ENCODE results near the gene DENND2D. TPM values are rescaled to one million over a fixed set of nuclear protein-coding genes. Genes with fewer than 3 reads are reported as not detected.
"Not testable (repeated sequence)": the region's sequence is repeated elsewhere in the genome, so short reads cannot be mapped to it uniquely, and the experiment has no call there.

Gene DENND2D
- total RNA-seq, 2 experiments from 2014 or later: 156 to 157 TPM

DNA sequence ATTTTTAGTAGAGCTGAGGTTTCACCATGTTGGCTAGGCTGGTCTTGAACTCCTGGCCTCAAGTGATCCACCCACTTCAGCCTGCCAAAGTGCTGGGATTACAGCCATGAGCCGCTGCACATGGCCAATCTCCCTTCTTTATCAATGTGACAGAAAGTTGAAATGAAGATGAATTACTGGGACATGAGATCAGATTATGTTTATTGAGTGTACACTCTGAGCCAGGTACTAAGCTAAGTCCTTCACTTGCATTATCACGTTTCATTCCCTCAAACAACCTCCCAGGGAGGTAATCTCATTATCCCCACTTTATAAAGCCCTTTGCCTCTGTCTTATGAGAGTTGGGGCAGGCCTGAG is 20.8 kb upstream of the DENND2D start:
- no peak for DNase-seq
- Mint-ChIP-seq H3K4me3 (peak overlapping the region; percentile 35), H3K27me3 (no peaks in the 10 kb centered on the region), H3K4me1 (ENCODE audit: low read depth) (peaks cover 91% of the 10 kb centered on the region), H3K27ac (peak overlapping the region; percentile 95), H3K9me3 (no peaks in the 10 kb centered on the region), H3K36me3 (no peaks in the 10 kb centered on the region)
- CTCF ChIA-PET: interaction anchor here (1.2 to 12.9 kb wide), 4 partner anchors 20 to 286 kb away, joined by 3 to 169 read pairs (median 74); partner anchors contain the start of gene DENND2D
- intact Hi-C loops (cut with micrococcal nuclease): loop anchor here (5.0 kb wide), 3 partner anchors 34 to 396 kb away; partner anchors contain the start of gene RAP1A
- POLR2A ChIA-PET: interaction anchor here (0.6 to 8.8 kb wide), 7 partner anchors 23 to 371 kb away, joined by 3 to 256 read pairs (median 3); partner anchors contain the start of gene DENND2D

DNA sequence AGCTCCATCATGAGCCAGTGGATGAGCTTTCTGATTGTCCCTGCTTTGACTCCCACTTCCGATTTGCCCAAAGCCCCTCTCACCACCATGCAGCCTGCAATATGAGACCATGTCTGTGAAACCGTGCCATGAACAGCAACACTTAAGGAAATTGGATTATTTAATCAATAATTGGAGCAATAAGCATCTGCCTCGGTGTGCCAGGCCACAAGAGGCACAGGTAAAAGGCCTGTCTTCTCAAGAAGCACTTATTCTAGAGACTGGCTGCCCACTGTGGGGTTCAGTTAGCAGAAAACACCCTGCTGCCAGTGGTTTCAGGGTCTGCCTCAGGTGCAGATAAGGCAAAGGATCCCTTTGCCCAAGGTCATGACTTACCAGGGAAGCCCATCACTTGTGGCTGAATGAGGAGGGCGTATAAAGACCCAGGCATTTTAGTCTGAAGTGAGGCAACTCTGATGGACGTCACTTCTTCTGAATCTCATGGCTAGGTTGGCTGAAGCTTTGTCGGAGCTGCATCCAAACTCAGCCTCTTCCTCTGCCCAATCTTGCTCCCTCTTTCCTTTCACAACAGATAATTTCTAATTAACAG is 19.9 kb upstream of the DENND2D start:
- ChIA-PET POLR2A (interaction anchor here (0.6 to 8.8 kb wide), 9 partner anchors 23 to 372 kb away, joined by 3 to 256 read pairs (median 3); partner anchors contain the start of genes CEPT1, DENND2D and DRAM2), CTCF (interaction anchor here (0.6 to 12.9 kb wide), 11 partner anchors 19 to 493 kb away, joined by 3 to 169 read pairs (median 4); partner anchors contain the start of gene DENND2D)
- intact Hi-C loops (cut with micrococcal nuclease): loop anchor here (5.0 kb wide), 3 partner anchors 33 to 397 kb away; partner anchors contain the start of gene RAP1A
- Mint-ChIP-seq H3K4me1 (ENCODE audit: low read depth) (peaks cover 91% of the 10 kb centered on the region), H3K4me3 (peak overlapping the region; percentile 9), H3K36me3 (no peaks in the 10 kb centered on the region), H3K27me3 (peaks cover 3% of the 10 kb centered on the region), H3K9me3 (no peaks in the 10 kb centered on the region), H3K27ac (peak overlapping the region; percentile 95)
- DNase-seq: no peak

- Mint-ChIP-seq H3K4me1 (ENCODE audit: low read depth) (peaks cover 91% of the 10 kb centered on the region), H3K4me3 (peak overlapping the region; percentile 9), H3K27ac (peak overlapping the region; percentile 95), H3K36me3 (no peaks in the 10 kb centered on the region), H3K9me3 (no peaks in the 10 kb centered on the region), H3K27me3 (peaks cover 3% of the 10 kb centered on the region)
- CTCF ChIA-PET: interaction anchor here (1.0 to 12.9 kb wide), 10 partner anchors 19 to 494 kb away, joined by 3 to 169 read pairs (median 5); partner anchors contain the start of gene DENND2D
- POLR2A ChIA-PET: interaction anchor here (0.9 to 8.8 kb wide), 7 partner anchors 8 to 373 kb away, joined by 3 to 256 read pairs (median 4); partner anchors contain the start of genes CEPT1, CHI3L2, DENND2D and DRAM2
- DNase-seq: peak; percentile 75
- intact Hi-C loops (cut with micrococcal nuclease): loop anchor here (2.0 to 10.0 kb wide), 5 partner anchors 32 to 885 kb away; partner anchors contain the start of genes RAP1A and RBM15
These were observed 19.3 kb upstream of the DENND2D start for GRCh38 chr1:111219557-111220286.

GRCh38 chr1:111218701-111219556 is 18.5 kb upstream of the DENND2D start:
- intact Hi-C loops (cut with micrococcal nuclease): loop anchor here (2.0 to 10.0 kb wide), 2 partner anchors 72 to 884 kb away; partner anchors contain the start of gene RBM15
- POLR2A ChIA-PET: interaction anchor here (0.6 to 8.8 kb wide), 8 partner anchors 9 to 359 kb away, joined by 3 to 256 read pairs (median 4); partner anchors contain the start of genes CEPT1, CHI3L2, DENND2D and DRAM2
- peaks cover 3% of the 10 kb centered on the region for H3K27me3 Mint-ChIP-seq
- peaks cover 96% of the 10 kb centered on the region for H3K4me1 Mint-ChIP-seq (ENCODE audit: low read depth)
- no peaks in the 10 kb centered on the region for H3K9me3 Mint-ChIP-seq
- H3K4me3 Mint-ChIP-seq: peak overlapping the region; percentile 6
- no peak for DNase-seq
- CTCF ChIA-PET: interaction anchor here (0.6 to 12.9 kb wide), 11 partner anchors 18 to 495 kb away, joined by 3 to 169 read pairs (median 5); partner anchors contain the start of gene DENND2D
- H3K27ac Mint-ChIP-seq: peak overlapping the region; percentile 95
- no peaks in the 10 kb centered on the region for H3K36me3 Mint-ChIP-seq

- intact Hi-C loops (cut with micrococcal nuclease): loop anchor here (2.0 to 10.0 kb wide), 6 partner anchors 77 to 883 kb away; partner anchors contain the start of genes ATP5PB, CEPT1, DDX20 and DRAM2
- Mint-ChIP-seq H3K27me3 (peaks cover 3% of the 10 kb centered on the region), H3K36me3 (no peaks in the 10 kb centered on the region), H3K9me3 (no peaks in the 10 kb centered on the region), H3K4me1 (ENCODE audit: low read depth) (peaks cover 99% of the 10 kb centered on the region), H3K27ac (peak overlapping the region; percentile 95), H3K4me3 (peak overlapping the region; percentile 66)
- ChIA-PET POLR2A (interaction anchor here (8.8 kb wide), 1 partner anchor 19 kb away, joined by 256 read pairs; the partner anchor contains the start of gene DENND2D), CTCF (interaction anchor here (0.6 to 12.9 kb wide), 6 partner anchors 16 to 224 kb away, joined by 3 to 169 read pairs (median 4); partner anchors contain the start of gene DENND2D)
- DNase-seq: no peak
These were observed 16.9 kb upstream of the DENND2D start for GRCh38 chr1:111217183-111217910.

DNA sequence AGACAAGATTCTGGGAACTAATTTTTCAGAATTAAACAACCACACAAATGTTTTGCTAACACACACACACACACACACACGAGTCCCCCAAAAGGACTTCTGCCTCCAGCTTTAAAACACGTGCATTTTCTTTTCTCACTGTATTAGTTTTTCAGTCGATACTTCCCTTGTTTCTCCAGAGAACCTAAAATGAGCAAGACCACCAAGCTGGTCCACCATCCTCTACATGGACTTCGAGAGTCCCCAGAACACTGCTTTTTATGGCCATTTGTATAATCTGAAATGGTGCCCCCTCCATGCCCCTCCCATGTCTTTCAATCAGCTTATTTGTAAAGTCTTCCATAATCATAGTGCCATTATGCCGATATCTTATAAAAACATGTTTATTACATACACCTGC is 16.3 kb upstream of the DENND2D start:
- H3K4me1 Mint-ChIP-seq (ENCODE audit: low read depth): peaks cover 97% of the 10 kb centered on the region
- ChIA-PET CTCF (interaction anchor here (0.6 to 12.9 kb wide), 7 partner anchors 16 to 224 kb away, joined by 3 to 169 read pairs (median 4); partner anchors contain the start of gene DENND2D), POLR2A (interaction anchor here (8.8 kb wide), 1 partner anchor 19 kb away, joined by 256 read pairs; the partner anchor contains the start of gene DENND2D)
- H3K36me3 Mint-ChIP-seq: no peaks in the 10 kb centered on the region
- intact Hi-C loops (cut with micrococcal nuclease): loop anchor here (1.0 to 10.0 kb wide), 8 partner anchors 16 to 882 kb away; partner anchors contain the start of genes ATP5PB, CEPT1, DDX20 and DENND2D
- H3K27me3 Mint-ChIP-seq: peaks cover 3% of the 10 kb centered on the region
- DNase-seq: no peak
- peak overlapping the region; percentile 95 for H3K27ac Mint-ChIP-seq
- H3K4me3 Mint-ChIP-seq: peak overlapping the region; percentile 66
- no peaks in the 10 kb centered on the region for H3K9me3 Mint-ChIP-seq

- POLR2A ChIA-PET: interaction anchor here (0.9 to 8.8 kb wide), 3 partner anchors 13 to 339 kb away, joined by 3 to 256 read pairs (median 3); partner anchors contain the start of gene DENND2D
- DNase-seq, H3K27me3 Mint-ChIP-seq, H3K9me3 Mint-ChIP-seq, H3K36me3 Mint-ChIP-seq: not testable (repeated sequence)
- H3K4me1 Mint-ChIP-seq (ENCODE audit: low read depth): peaks cover 82% of the 10 kb centered on the region
- peak overlapping the region; percentile 66 for H3K4me3 Mint-ChIP-seq
- intact Hi-C loops (cut with micrococcal nuclease): loop anchor here (1.0 to 10.0 kb wide), 2 partner anchors 11 to 880 kb away; partner anchors contain the start of gene RBM15
- CTCF ChIA-PET: interaction anchor here (0.7 to 8.8 kb wide), 9 partner anchors 8 to 524 kb away, joined by 3 to 143 read pairs (median 3); partner anchors contain the start of genes CHI3L2, DENND2D and INKA2
- H3K27ac Mint-ChIP-seq: peak overlapping the region; percentile 95
These were observed 14.8 kb upstream of the DENND2D start for GRCh38 chr1:111215285-111215684.

GRCh38 chr1:111214884-111215283 is 14.4 kb upstream of the DENND2D start:
- Mint-ChIP-seq H3K27me3 (peaks cover 3% of the 10 kb centered on the region), H3K9me3 (no peaks in the 10 kb centered on the region), H3K27ac (peak overlapping the region; percentile 95), H3K4me3 (peak overlapping the region; percentile 66), H3K4me1 (ENCODE audit: low read depth) (peaks cover 78% of the 10 kb centered on the region), H3K36me3 (no peaks in the 10 kb centered on the region)
- intact Hi-C loops (cut with micrococcal nuclease): loop anchor here (1.0 to 10.0 kb wide), 2 partner anchors 11 to 880 kb away; partner anchors contain the start of gene RBM15
- DNase-seq: peak; percentile 80
- ChIA-PET POLR2A (interaction anchor here (0.9 to 8.8 kb wide), 4 partner anchors 14 to 378 kb away, joined by 3 to 256 read pairs (median 4); partner anchors contain the start of gene DENND2D), CTCF (interaction anchor here (0.9 to 8.8 kb wide), 8 partner anchors 8 to 226 kb away, joined by 3 to 143 read pairs (median 6); partner anchors contain the start of genes CHI3L2 and DENND2D)

- Mint-ChIP-seq H3K27me3 (peaks cover 3% of the 10 kb centered on the region), H3K4me3 (peak overlapping the region; percentile 66), H3K4me1 (ENCODE audit: low read depth) (peaks cover 72% of the 10 kb centered on the region), H3K9me3 (no peaks in the 10 kb centered on the region), H3K27ac (peak overlapping the region; percentile 95), H3K36me3 (no peaks in the 10 kb centered on the region)
- CTCF ChIA-PET: interaction anchor here (0.6 to 8.8 kb wide), 6 partner anchors 9 to 533 kb away, joined by 3 to 143 read pairs (median 8); partner anchors contain the start of gene DENND2D
- peak; percentile 45 for DNase-seq
- intact Hi-C loops (cut with micrococcal nuclease): loop anchor here (10.0 kb wide), 1 partner anchor 879 kb away; the partner anchor contains the start of gene RBM15
- POLR2A ChIA-PET: interaction anchor here (0.9 to 8.8 kb wide), 4 partner anchors 14 to 378 kb away, joined by 3 to 256 read pairs (median 4); partner anchors contain the start of gene DENND2D
These were observed 13.8 kb upstream of the DENND2D start for GRCh38 chr1:111214074-111214801.
